Measurements from ENCODE around the gene C5. TPM values are rescaled to one million over a fixed set of nuclear protein-coding genes. Genes with fewer than 3 reads are reported as not detected.
"Not testable (repeated sequence)": the region's sequence is repeated elsewhere in the genome, so short reads cannot be mapped to it uniquely, and the experiment has no call there.

C5 gene
- total RNA-seq, 1 experiment from 2014 or later = 11.5 TPM

GRCh38 chr9:120979797-120980196 lies 70.3 kb downstream of the C5 start:
- DNase-seq (ENCODE audit: low spot score) = no peak

- no peak for DNase-seq (ENCODE audit: low spot score)
These were observed 71.1 kb downstream of the C5 start for GRCh38 chr9:120978987-120979386.

GRCh38 chr9:120977321-120977720 lies 72.8 kb downstream of the C5 start:
- DNase-seq (ENCODE audit: low spot score) = no peak

GRCh38 chr9:120974921-120975320 lies 75.2 kb downstream of the C5 start:
- no peak for DNase-seq (ENCODE audit: low spot score)

GRCh38 chr9:120974181-120974580 lies 75.9 kb downstream of the C5 start:
- no peak for DNase-seq (ENCODE audit: low spot score)

- no peak for DNase-seq (ENCODE audit: low spot score)
These were observed 78.1 kb downstream of the C5 start for GRCh38 chr9:120971938-120972337.

GRCh38 chr9:120971471-120971870 lies 78.6 kb downstream of the C5 start:
- not testable (repeated sequence) for DNase-seq (ENCODE audit: low spot score)

- DNase-seq (ENCODE audit: low spot score) = no peak
These were observed 79.8 kb downstream of the C5 start for GRCh38 chr9:120970244-120970643.

- DNase-seq (ENCODE audit: low spot score) = no peak
These were observed 84.1 kb downstream of the C5 start for GRCh38 chr9:120966013-120966369.

- DNase-seq (ENCODE audit: low spot score) = no peak
These were observed 84.6 kb downstream of the C5 start for GRCh38 chr9:120965344-120966012.

GRCh38 chr9:120961936-120962335 lies 88.1 kb downstream of the C5 start:
- DNase-seq (ENCODE audit: low spot score) = no peak

GRCh38 chr9:120960001-120960400 lies 90.1 kb downstream of the C5 start:
- DNase-seq (ENCODE audit: low spot score) = no peak

GRCh38 chr9:120956862-120957261 lies 93.2 kb downstream of the C5 start:
- no peak for DNase-seq (ENCODE audit: low spot score)

- DNase-seq (ENCODE audit: low spot score) = no peak
These were observed 98.0 kb downstream of the C5 start for GRCh38 chr9:120951960-120952618.

- DNase-seq (ENCODE audit: low spot score) = no peak
These were observed 99.4 kb downstream of the C5 start for GRCh38 chr9:120950421-120951388.

GRCh38 chr9:120949290-120949689 lies 100.8 kb downstream of the C5 start:
- DNase-seq (ENCODE audit: low spot score) = no peak

GRCh38 chr9:120948824-120949223 lies 101.3 kb downstream of the C5 start:
- no peak for DNase-seq (ENCODE audit: low spot score)

GRCh38 chr9:120947222-120947621 lies 102.9 kb downstream of the C5 start:
- DNase-seq (ENCODE audit: low spot score) = no peak

GRCh38 chr9:120946259-120946658 lies 103.8 kb downstream of the C5 start:
- DNase-seq (ENCODE audit: low spot score) = no peak

- no peak for DNase-seq (ENCODE audit: low spot score)
These were observed 105.1 kb downstream of the C5 start for GRCh38 chr9:120944948-120945347.

- no peak for DNase-seq (ENCODE audit: low spot score)
These were observed 105.6 kb downstream of the C5 start for GRCh38 chr9:120944434-120944843.

- DNase-seq (ENCODE audit: low spot score) = no peak
These were observed 107.7 kb downstream of the C5 start for GRCh38 chr9:120942186-120943001.

All from A172 (cell line).